B cell (primary cell): ENCODE results near the gene CTNNA1. TPM values are rescaled to one million over a fixed set of nuclear protein-coding genes. Genes with fewer than 3 reads are reported as not detected.

Experiments used
- ATAC-seq: fragments of 200-7000 bp; cut with Tn5 transposase; one replicate; pipeline ENCODE4 v1.10.0; 2021; ENCODE audit warnings: low read depth, mild to moderate bottlenecking, moderate number of reproducible peaks, moderate library complexity
- CTCF ChIA-PET: fragments of 350-600 bp; sonication (Branson Sonifier 250); formaldehyde crosslinking; loops from one replicate; lab custom pipeline; 2021; ENCODE audit warnings: antibody characterized with exemption, inconsistent platforms; lab: Charles Lee
- POLR2A ChIA-PET: fragments of 350-600 bp; sonication (Branson Sonifier 250); formaldehyde crosslinking; loops from one replicate; lab custom pipeline; 2021; ENCODE audit warnings: antibody characterized with exemption; lab: Charles Lee
- DNase-seq: peaks from one replicate; pipeline ENCODE4 v3.0.0; 2013
- H2AFZ ChIP-seq: 2 replicates; pipeline ENCODE4 v1.6.1; 2012; ENCODE audit warnings: mild to moderate bottlenecking, low read depth, low read length; ENCODE audit not compliant: insufficient read depth, poor library complexity, severe bottlenecking
- H3K27ac ChIP-seq, 2 donors: 1 replicate in 1 of 2; 2 replicates in 1 of 2; pipeline ENCODE4 v1.5.1; 2012 to 2013; ENCODE audit warnings: low read length in 2 of 2, mild to moderate bottlenecking in 2 of 2, moderate library complexity in 1 of 2
- H3K27me3 ChIP-seq, 4 experiments: fragments of 200-600 bp in 1 of 4; sonication (generic) in 1 of 4; replicated peaks in 1 of 4; 1 replicate in 2 of 4; 2 replicates in 2 of 4; pipeline versions ENCODE4 v1.6.1 to v1.7.0; 2013 to 2016; ENCODE audit warnings: low read length in 3 of 4, mild to moderate bottlenecking in 2 of 4, mixed read lengths in 1 of 4, moderate library complexity in 1 of 4; ENCODE audit not compliant: insufficient read depth in 4 of 4, control insufficient read depth in 3 of 4; ENCODE audit errors: control extremely low read depth in 1 of 4
- H3K36me3 ChIP-seq, 2 experiments: replicated peaks in 1 of 2; 1 replicate in 1 of 2; 2 replicates in 1 of 2; pipeline versions ENCODE4 v1.6.1 to v1.7.1; 2013; ENCODE audit warnings: low read length in 1 of 2; ENCODE audit not compliant: insufficient read depth in 2 of 2, control insufficient read depth in 1 of 2; ENCODE audit errors: control extremely low read depth in 1 of 2, extremely low read depth in 1 of 2
- H3K4me1 ChIP-seq, 2 donors: fragments of 200-600 bp in 1 of 2; sonication (generic) in 1 of 2; 1 replicate in 1 of 2; 2 replicates in 1 of 2; pipeline versions ENCODE4 v1.5.1 to v1.6.1; 2013 to 2017; ENCODE audit warnings: low read length in 2 of 2; ENCODE audit not compliant: control insufficient read depth in 2 of 2, insufficient read depth in 2 of 2
- H3K4me2 ChIP-seq: replicated peaks from 2 replicates; pipeline ENCODE3; 2012; ENCODE audit warnings: mild to moderate bottlenecking, low read depth, low read length; ENCODE audit not compliant: poor library complexity, severe bottlenecking
- H3K4me3 ChIP-seq, 5 experiments: fragments of 200-600 bp in 1 of 5; sonication (generic) in 1 of 5; 1 replicate in 3 of 5; 2 replicates in 2 of 5; pipeline versions ENCODE4 v1.5.1 to v1.7.0; 2011 to 2016; ENCODE audit warnings: low read length in 4 of 5, mild to moderate bottlenecking in 4 of 5, low read depth in 2 of 5, control low read depth in 1 of 5, moderate library complexity in 1 of 5; ENCODE audit not compliant: insufficient read depth in 1 of 5; ENCODE audit errors: control extremely low read depth in 1 of 5, extremely low read depth in 1 of 5
- H3K79me2 ChIP-seq: fragments of 200-600 bp; sonication (generic); one replicate; pipeline ENCODE4 v1.6.0; 2016; ENCODE audit warnings: low read length; ENCODE audit not compliant: control insufficient read depth, insufficient read depth
- H3K9ac ChIP-seq: fragments of 200-600 bp; sonication (generic); 2 replicates; pipeline ENCODE4 v1.6.1; 2017; ENCODE audit warnings: mild to moderate bottlenecking, low read length, moderate library complexity
- H3K9me3 ChIP-seq, 3 donors: one replicate each; pipeline versions ENCODE4 v1.6.1 to v1.7.1; 2013; ENCODE audit warnings: low read length in 2 of 3; ENCODE audit not compliant: control insufficient read depth in 2 of 3, insufficient read depth in 1 of 3; ENCODE audit errors: control extremely low read depth in 1 of 3
- H4K20me1 ChIP-seq: 2 replicates; pipeline ENCODE4 v1.6.0; 2012; ENCODE audit warnings: mild to moderate bottlenecking, low read length; ENCODE audit not compliant: insufficient read depth, control insufficient read depth, poor library complexity, severe bottlenecking
- H3K27ac Mint-ChIP-seq: one replicate; pipeline ENCODE4 v1.8.0; 2021; ENCODE audit warnings: mixed read lengths
- H3K27me3 Mint-ChIP-seq: one replicate; pipeline ENCODE4 v1.8.0; 2021; ENCODE audit warnings: mixed read lengths
- H3K4me1 Mint-ChIP-seq: one replicate; pipeline ENCODE4 v1.8.0; 2021; ENCODE audit warnings: mixed read lengths
- H3K4me3 Mint-ChIP-seq: one replicate; pipeline ENCODE4 v1.8.0; 2021; ENCODE audit warnings: mixed read lengths
- H3K9me3 Mint-ChIP-seq: one replicate; pipeline ENCODE4 v1.8.0; 2022; ENCODE audit warnings: mixed read lengths; ENCODE audit not compliant: insufficient read depth
- EZH2 ChIP-seq: IDR thresholded peaks from 2 replicates; pipeline ENCODE4 v1.6.1; 2012; ENCODE audit warnings: borderline replicate concordance, low read depth, mild to moderate bottlenecking, moderate library complexity, low read length; ENCODE audit not compliant: insufficient read depth, poor library complexity, severe bottlenecking
- WGBS: methylation state at CpG from one replicate; pipeline ENCODE4 v1.1.5; 2013; ENCODE audit warnings: missing lambda C conversion rate; ENCODE audit not compliant: insufficient coverage; 5-methylcytosine and 5-hydroxymethylcytosine counted together
- intact Hi-C: fragments of 100-400 bp; cut with micrococcal nuclease; formaldehyde crosslinking; loops from one replicate; pipeline ENCODE4 v1.10.0; 2022
- polyA plus RNA-seq: library from polyadenylated mRNA; depleted of rRNA; stranded (reverse); fragments of >200 nt; gene quantifications from 2 replicates; pipeline ENCODE4 v1.2.3, GENCODE V29; 2012
- total RNA-seq, 2 donors: library from RNA; stranded (reverse); fragments of 120-200 nt in 1 of 2; gene quantifications; 1 replicate in 1 of 2; 2 replicates in 1 of 2; pipeline versions ENCODE4 v1.2.3 to v1.2.4, GENCODE V29; 2013 to 2022
- TF ChIP-seq, protein P1 (sequence below): fragments of 200-600 bp; IDR thresholded peaks from one replicate; pipeline ENCODE4 v1.8.0; 2022; ENCODE audit warnings: antibody characterized with exemption, mild to moderate bottlenecking

The CTNNA1 gene
- total and polyA plus RNA-seq, 2 donors (not counting 1 experiment from before 2014, with no cell fraction given) = 22.7 to 96.0 TPM

DNA sequence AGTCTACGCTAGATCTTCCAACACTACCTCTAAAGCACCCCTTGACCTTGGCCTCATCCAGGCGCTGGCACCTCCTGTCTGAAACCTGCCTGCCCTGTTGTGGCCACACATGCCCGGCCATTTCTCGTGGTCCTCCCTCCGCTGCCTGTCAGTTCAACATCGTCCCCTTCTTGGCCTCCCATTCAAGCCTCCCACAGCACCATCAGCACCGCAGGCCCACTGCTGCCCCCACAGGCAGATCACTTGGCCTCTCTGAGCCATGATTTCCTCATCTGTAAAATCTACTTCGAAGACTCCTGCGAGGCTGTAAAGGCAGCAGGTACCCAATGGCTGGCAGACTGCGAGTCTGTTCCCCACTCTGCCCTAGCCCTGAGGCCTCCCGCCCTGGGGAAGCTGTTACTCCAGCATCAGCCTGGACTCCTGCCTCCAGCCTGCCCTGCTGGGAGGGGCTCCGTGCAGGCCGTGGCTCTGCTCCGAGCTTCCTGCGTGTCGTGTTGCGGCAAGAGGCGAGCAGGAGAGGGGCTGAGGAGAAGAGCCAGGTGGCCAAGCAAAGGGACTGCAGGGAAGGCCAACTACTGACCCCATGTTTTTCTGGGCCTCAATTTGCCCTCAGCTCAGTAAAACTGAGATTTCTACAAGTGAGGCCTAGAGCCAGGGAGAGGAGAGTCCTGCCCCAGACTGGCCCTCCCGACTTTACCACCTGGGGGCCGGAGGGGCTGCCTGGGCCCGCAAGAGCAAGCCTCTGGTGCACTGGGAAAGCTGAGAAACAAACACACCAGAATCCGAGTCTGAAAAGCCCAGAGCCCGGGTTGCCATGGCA lies 192.4 kb downstream of the CTNNA1 start:
- no peak overlapping the region for H3K4me2 ChIP-seq
- ChIA-PET POLR2A (no interaction called here), CTCF (interaction anchor here (1.1 kb wide), 1 partner anchor 120 kb away, joined by 3 read pairs; no protein-coding TSS in a partner anchor)
- no peak overlapping the region for H3K9ac ChIP-seq
- intact Hi-C loops = no loop called here
- H3K4me3 ChIP-seq = no peak overlapping the region
- no peak overlapping the region for H2AFZ ChIP-seq
- Mint-ChIP-seq H3K27ac (no peak overlapping the region), H3K9me3 (no peaks in the 10 kb centered on the region), H3K4me3 (no peak overlapping the region), H3K27me3 (no peaks in the 10 kb centered on the region), H3K4me1 (no peaks in the 10 kb centered on the region)
- no peaks in the 10 kb centered on the region for H3K27me3 ChIP-seq
- ATAC-seq (no peak), DNase-seq (no peak)
- TF ChIP-seq, protein P1, sequence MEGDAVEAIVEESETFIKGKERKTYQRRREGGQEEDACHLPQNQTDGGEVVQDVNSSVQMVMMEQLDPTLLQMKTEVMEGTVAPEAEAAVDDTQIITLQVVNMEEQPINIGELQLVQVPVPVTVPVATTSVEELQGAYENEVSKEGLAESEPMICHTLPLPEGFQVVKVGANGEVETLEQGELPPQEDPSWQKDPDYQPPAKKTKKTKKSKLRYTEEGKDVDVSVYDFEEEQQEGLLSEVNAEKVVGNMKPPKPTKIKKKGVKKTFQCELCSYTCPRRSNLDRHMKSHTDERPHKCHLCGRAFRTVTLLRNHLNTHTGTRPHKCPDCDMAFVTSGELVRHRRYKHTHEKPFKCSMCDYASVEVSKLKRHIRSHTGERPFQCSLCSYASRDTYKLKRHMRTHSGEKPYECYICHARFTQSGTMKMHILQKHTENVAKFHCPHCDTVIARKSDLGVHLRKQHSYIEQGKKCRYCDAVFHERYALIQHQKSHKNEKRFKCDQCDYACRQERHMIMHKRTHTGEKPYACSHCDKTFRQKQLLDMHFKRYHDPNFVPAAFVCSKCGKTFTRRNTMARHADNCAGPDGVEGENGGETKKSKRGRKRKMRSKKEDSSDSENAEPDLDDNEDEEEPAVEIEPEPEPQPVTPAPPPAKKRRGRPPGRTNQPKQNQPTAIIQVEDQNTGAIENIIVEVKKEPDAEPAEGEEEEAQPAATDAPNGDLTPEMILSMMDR = no peak
- TF ChIP-seq EZH2 = no peak
- peaks cover 0 to 15% of the 10 kb centered on the region in 2 experiments for H3K36me3 ChIP-seq
- WGBS = 97% methylated on average over 23 of the region's 23 CpGs
- H3K9me3 ChIP-seq = no peaks in the 10 kb centered on the region
- no peak overlapping the region for H3K27ac ChIP-seq
- H3K79me2 ChIP-seq = no peaks in the 10 kb centered on the region
- no peaks in the 10 kb centered on the region for H4K20me1 ChIP-seq
- H3K4me1 ChIP-seq = no peaks in the 10 kb centered on the region

DNA sequence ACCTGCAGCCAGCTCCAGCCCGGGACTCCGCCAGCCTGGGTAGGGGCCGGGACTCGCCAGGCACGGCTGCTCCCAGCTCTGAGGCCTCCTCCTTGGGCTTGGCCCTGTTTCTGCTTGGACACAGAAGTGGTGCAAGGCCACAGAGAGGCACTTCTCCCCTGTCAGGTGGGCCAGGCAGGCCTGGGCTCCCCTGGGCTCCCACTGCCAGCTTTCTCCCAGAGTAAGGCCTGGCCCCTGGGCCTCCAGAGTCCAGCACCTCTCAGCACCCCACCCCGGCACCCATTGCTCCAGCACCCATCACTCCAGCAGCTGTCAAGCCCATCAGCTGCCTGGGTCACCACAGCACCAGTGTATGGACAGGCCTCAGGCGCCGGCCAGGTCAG lies 193.0 kb downstream of the CTNNA1 start:
- ATAC-seq = no peak
- peaks cover 0 to 15% of the 10 kb centered on the region in 2 experiments for H3K36me3 ChIP-seq
- no peak overlapping the region for H3K27ac Mint-ChIP-seq
- H3K4me1 Mint-ChIP-seq = no peaks in the 10 kb centered on the region
- CTCF ChIA-PET = interaction anchor here (1.1 kb wide), 1 partner anchor 120 kb away, joined by 3 read pairs; no protein-coding TSS in a partner anchor
- H3K9me3 ChIP-seq = no peaks in the 10 kb centered on the region
- H3K4me2 ChIP-seq = no peak overlapping the region
- H3K27me3 Mint-ChIP-seq = no peaks in the 10 kb centered on the region
- H3K4me1 ChIP-seq = no peaks in the 10 kb centered on the region
- no peaks in the 10 kb centered on the region for H3K79me2 ChIP-seq
- H3K9ac ChIP-seq = no peak overlapping the region
- H3K9me3 Mint-ChIP-seq = no peaks in the 10 kb centered on the region
- TF ChIP-seq EZH2 = no peak
- TF ChIP-seq, protein P1 = no peak
- no peak for DNase-seq
- no peaks in the 10 kb centered on the region for H3K27me3 ChIP-seq
- 98% methylated on average over 7 of the region's 8 CpGs for WGBS
- no peak overlapping the region for H3K4me3 Mint-ChIP-seq
- no peak overlapping the region for H2AFZ ChIP-seq
- no peaks in the 10 kb centered on the region for H4K20me1 ChIP-seq
- no peak overlapping the region for H3K27ac ChIP-seq
- intact Hi-C loops = no loop called here
- H3K4me3 ChIP-seq = no peak overlapping the region
- POLR2A ChIA-PET = no interaction called here
